Mammary epithelial cell (primary cell): ENCODE data around the gene ZSWIM7.

Experiments
- CTCF ChIP-seq, 2 donors: IDR thresholded peaks in 1 of 2; conservative IDR thresholded peaks in 1 of 2; 2 replicates each; pipeline ENCODE4 v1.5.1; 2011 to 2012; ENCODE audit warnings: inconsistent platforms in 2 of 2, low read length in 2 of 2, mild to moderate bottlenecking in 2 of 2, control low read depth in 1 of 2, low read depth in 1 of 2; ENCODE audit not compliant: insufficient read depth in 1 of 2; ENCODE audit errors: extremely low read depth in 1 of 2
- EZH2 ChIP-seq: IDR thresholded peaks from 2 replicates; pipeline ENCODE4 v1.6.1; 2012; ENCODE audit warnings: low read length, inconsistent platforms, borderline replicate concordance

GRCh38 chr17:15999141-15999973, at the start of gene ZSWIM7, which contains the start of gene TTC19:
- TF ChIP-seq EZH2 = no peak
- TF ChIP-seq CTCF (conservative IDR thresholded peaks at IDR 0.05 in 1 of 2, IDR thresholded peaks at IDR 0.05 in 1 of 2; ENCODE audit: extremely low read depth in 1 of 2, insufficient read depth in 1 of 2, low read depth in 1 of 2, low read length in 2 of 2) = peak in 1 of 2 donors; percentile 23
